A673 (cell line): ENCODE measurements around the gene HS6ST3. TPM values are rescaled to one million over a fixed set of nuclear protein-coding genes. Genes with fewer than 3 reads are reported as not detected.

ENCODE experiments used
- BruUV-seq: library from RNA; stranded (reverse); fragments of 400-500 nt; replicated peaks from 2 replicates; lab custom pipeline; 2021; lab: Mats Ljungman, UMichigan
- CTCF ChIA-PET: fragments of 300-600 bp; sonication (Branson Sonifier 250); formaldehyde crosslinking; loops from one replicate; lab custom pipeline; 2022; ENCODE audit warnings: antibody characterized with exemption; lab: Charles Lee
- POLR2A ChIA-PET: fragments of 300-600 bp; sonication (Branson Sonifier 250); formaldehyde crosslinking; loops from one replicate; lab custom pipeline; 2022; ENCODE audit warnings: antibody characterized with exemption; ENCODE audit not compliant: low non-redundant PET; lab: Charles Lee
- DNase-seq: peaks from one replicate; pipeline ENCODE4 v3.0.0-alpha.2; 2015; ENCODE audit warnings: low spot score
- H3K27ac ChIP-seq: fragments of 200-600 bp; sonication (generic); 2 replicates; pipeline ENCODE4 v1.5.1; 2016; ENCODE audit warnings: mixed run types, low read depth, mild to moderate bottlenecking, mixed read lengths, antibody characterized with exemption, low read length; ENCODE audit not compliant: poor library complexity, severe bottlenecking
- H3K27me3 ChIP-seq: fragments of 200-600 bp; sonication (generic); replicated peaks from 2 replicates; pipeline ENCODE4 v1.6.1; 2017; ENCODE audit warnings: mixed run types, low read depth, mild to moderate bottlenecking, mixed read lengths, antibody characterized with exemption, low read length; ENCODE audit not compliant: insufficient read depth, poor library complexity
- H3K36me3 ChIP-seq: fragments of 200-600 bp; sonication (generic); 2 replicates; pipeline ENCODE4 v1.6.1; 2016; ENCODE audit warnings: mixed run types, mild to moderate bottlenecking, mixed read lengths, antibody characterized with exemption, low read length; ENCODE audit not compliant: insufficient read depth, poor library complexity, severe bottlenecking
- H3K4me1 ChIP-seq: fragments of 200-600 bp; sonication (generic); 2 replicates; pipeline ENCODE4 v1.6.1; 2017; ENCODE audit warnings: mixed run types, mild to moderate bottlenecking, mixed read lengths, antibody characterized with exemption, low read length; ENCODE audit not compliant: insufficient read depth, poor library complexity, severe bottlenecking
- H3K4me3 ChIP-seq: fragments of 200-600 bp; sonication (generic); 2 replicates; pipeline ENCODE4 v1.5.1; 2016; ENCODE audit warnings: low read depth, mixed run types, mild to moderate bottlenecking, mixed read lengths, low read length; ENCODE audit not compliant: poor library complexity, severe bottlenecking
- H3K9me3 ChIP-seq: fragments of 200-600 bp; sonication (generic); 2 replicates; pipeline ENCODE4 v1.6.1; 2016; ENCODE audit warnings: mixed run types, low read depth, mild to moderate bottlenecking, mixed read lengths, antibody characterized with exemption, low read length; ENCODE audit not compliant: poor library complexity, severe bottlenecking
- EZH2 ChIP-seq: fragments of 200-600 bp; sonication (generic); IDR thresholded peaks from 2 replicates; pipeline ENCODE4 v1.6.1; 2017; ENCODE audit warnings: borderline replicate concordance, low read depth, mild to moderate bottlenecking, mixed read lengths, antibody characterized with exemption, low read length; ENCODE audit not compliant: poor library complexity, severe bottlenecking
- intact Hi-C: fragments of 100-400 bp; cut with micrococcal nuclease; formaldehyde crosslinking; loops from one replicate; pipeline ENCODE4 v1.10.0; 2022; ENCODE audit not compliant: unreplicated experiment
- total RNA-seq: library from RNA; stranded (reverse); gene quantifications from 2 replicates; pipeline ENCODE4 v1.2.3, GENCODE V29; 2021
- TF ChIP-seq, protein P1 (sequence below): fragments of 300-800, 200-600 bp; sonication (generic); conservative IDR thresholded peaks from 2 replicates; pipeline ENCODE4 v1.5.1; 2017; ENCODE audit warnings: low read depth, mild to moderate bottlenecking, antibody characterized with exemption, low read length, moderate library complexity, mixed read lengths

HS6ST3 gene
- total RNA-seq, 1 experiment from 2014 or later, result not detected

DNA sequence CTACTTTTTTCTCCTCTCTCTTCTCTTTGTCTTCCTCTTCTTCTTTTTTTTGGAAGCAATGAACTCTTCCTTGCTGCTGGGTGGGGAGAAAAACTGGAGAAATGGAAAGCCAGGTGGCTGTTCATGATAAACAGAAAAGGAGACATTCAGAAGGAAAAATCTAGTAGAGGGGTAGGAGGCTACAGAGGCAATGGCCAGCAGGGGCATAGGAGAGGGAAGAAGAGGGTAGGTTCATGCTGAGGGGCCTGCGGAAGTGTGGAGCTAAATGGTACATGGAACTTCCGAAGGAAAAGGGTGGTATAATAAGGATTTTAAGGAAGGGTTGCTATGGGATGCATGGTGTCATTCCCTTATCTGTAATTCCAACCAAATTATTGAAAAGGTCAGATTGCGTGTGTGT lies 17.5 kb upstream of the HS6ST3 start:
- BruUV-seq, result no TSS peak
- Histone ChIP-seq H3K27ac (no peak overlapping the region), H3K36me3 (no peaks in the 10 kb centered on the region), H3K27me3 (peaks cover 35% of the 10 kb centered on the region), H3K4me1 (no peaks in the 10 kb centered on the region), H3K4me3 (no peak overlapping the region), H3K9me3 (no peaks in the 10 kb centered on the region)
- intact Hi-C loops, result no loop called here
- ChIA-PET CTCF (no interaction called here), POLR2A (no interaction called here)
- no peak for DNase-seq
- no peak for TF ChIP-seq EZH2
- TF ChIP-seq, protein P1, sequence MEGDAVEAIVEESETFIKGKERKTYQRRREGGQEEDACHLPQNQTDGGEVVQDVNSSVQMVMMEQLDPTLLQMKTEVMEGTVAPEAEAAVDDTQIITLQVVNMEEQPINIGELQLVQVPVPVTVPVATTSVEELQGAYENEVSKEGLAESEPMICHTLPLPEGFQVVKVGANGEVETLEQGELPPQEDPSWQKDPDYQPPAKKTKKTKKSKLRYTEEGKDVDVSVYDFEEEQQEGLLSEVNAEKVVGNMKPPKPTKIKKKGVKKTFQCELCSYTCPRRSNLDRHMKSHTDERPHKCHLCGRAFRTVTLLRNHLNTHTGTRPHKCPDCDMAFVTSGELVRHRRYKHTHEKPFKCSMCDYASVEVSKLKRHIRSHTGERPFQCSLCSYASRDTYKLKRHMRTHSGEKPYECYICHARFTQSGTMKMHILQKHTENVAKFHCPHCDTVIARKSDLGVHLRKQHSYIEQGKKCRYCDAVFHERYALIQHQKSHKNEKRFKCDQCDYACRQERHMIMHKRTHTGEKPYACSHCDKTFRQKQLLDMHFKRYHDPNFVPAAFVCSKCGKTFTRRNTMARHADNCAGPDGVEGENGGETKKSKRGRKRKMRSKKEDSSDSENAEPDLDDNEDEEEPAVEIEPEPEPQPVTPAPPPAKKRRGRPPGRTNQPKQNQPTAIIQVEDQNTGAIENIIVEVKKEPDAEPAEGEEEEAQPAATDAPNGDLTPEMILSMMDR, result no peak

DNA sequence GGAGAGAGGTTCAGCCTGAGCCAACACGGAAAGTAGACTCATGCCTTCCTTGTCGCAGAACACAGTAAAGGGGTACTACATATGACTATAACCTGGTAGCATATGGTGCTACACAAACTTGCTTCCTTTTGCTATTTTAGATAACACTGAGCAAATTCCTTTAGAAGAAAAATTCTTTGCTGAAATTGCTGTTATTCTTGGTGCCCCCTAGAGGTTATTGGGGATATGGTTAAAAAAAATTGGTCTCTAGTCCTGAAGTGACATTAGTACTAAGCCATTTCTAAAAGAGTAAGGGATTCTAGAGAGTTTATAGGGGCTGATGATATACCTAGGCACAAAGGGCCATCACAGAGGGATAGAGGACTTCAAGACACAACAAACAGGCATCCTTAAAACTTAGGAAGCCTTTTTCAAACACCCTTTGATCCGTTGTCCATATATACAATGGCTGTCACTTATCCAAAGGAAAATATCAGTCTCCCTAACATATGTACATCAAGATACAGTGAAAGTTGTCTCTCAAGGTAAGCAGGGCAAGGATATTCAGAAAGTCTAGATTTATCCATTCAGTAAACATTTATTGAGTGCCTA lies 13.9 kb upstream of the HS6ST3 start:
- BruUV-seq, result no TSS peak
- H3K4me1 ChIP-seq, result no peaks in the 10 kb centered on the region
- no peak overlapping the region for H3K27ac ChIP-seq
- H3K4me3 ChIP-seq, result no peak overlapping the region
- intact Hi-C loops, result loop anchor here (2.0 kb wide), 1 partner anchor 55 kb away; no protein-coding TSS in a partner anchor
- DNase-seq, result peak; percentile 41
- ChIA-PET POLR2A (no interaction called here), CTCF (interaction anchor here (1.3 kb wide), 1 partner anchor 56 kb away, joined by 3 read pairs; no protein-coding TSS in a partner anchor)
- peaks cover 33% of the 10 kb centered on the region for H3K27me3 ChIP-seq
- TF ChIP-seq, protein P1, result peak; percentile 68
- no peak for TF ChIP-seq EZH2
- H3K9me3 ChIP-seq, result no peaks in the 10 kb centered on the region
- H3K36me3 ChIP-seq, result no peaks in the 10 kb centered on the region

DNA sequence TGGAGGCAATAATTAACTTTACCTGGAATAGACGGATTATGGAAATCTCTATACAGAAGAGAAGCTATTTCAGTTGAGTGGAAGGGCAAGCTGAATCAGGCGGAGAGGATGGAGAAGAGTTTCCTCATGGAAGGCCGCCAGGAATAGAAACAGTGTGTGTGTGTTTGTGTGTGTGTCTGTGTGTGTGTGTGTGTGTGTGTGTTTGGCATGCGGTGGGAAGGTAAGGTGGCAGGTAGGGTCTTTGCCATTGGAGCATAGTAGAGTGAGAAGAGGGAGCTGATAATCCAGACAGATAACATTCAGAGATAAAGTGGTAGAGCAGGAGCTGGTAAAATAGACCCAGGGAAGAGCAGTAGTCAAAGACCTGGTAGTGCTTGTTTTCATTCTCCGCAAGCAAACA lies 9.2 kb upstream of the HS6ST3 start:
- Histone ChIP-seq H3K27me3 (peaks cover 35% of the 10 kb centered on the region), H3K9me3 (no peaks in the 10 kb centered on the region), H3K27ac (no peak overlapping the region), H3K36me3 (no peaks in the 10 kb centered on the region), H3K4me1 (no peaks in the 10 kb centered on the region), H3K4me3 (no peak overlapping the region)
- POLR2A ChIA-PET, result no interaction called here
- intact Hi-C loops, result no loop called here
- BruUV-seq, result no TSS peak
- DNase-seq, result no peak
- CTCF ChIA-PET, result interaction anchor here (0.6 kb wide), 1 partner anchor 60 kb away, joined by 3 read pairs; no protein-coding TSS in a partner anchor
- no peak for TF ChIP-seq EZH2
- TF ChIP-seq, protein P1, result no peak
